Mesenchymal stem cell (in vitro differentiated cells and primary cell): ENCODE measurements around the gene RDH11.
A peak's percentile ranks its signal among the peaks of the same experiment; 100 is the strongest.
"Not testable (repeated sequence)": the region's sequence is repeated elsewhere in the genome, so short reads cannot be mapped to it uniquely, and the experiment has no call there.

Experiments
- DNase-seq: peaks from one replicate; pipeline ENCODE4 v3.0.0-alpha.2; 2013
- H2AFZ ChIP-seq: one replicate; pipeline ENCODE4 v1.6.1; 2013; ENCODE audit warnings: low read depth, mild to moderate bottlenecking, control low read depth, inconsistent platforms, low read length, moderate library complexity
- H2AK5ac ChIP-seq: 2 replicates; pipeline ENCODE4 v1.6.1; 2013; ENCODE audit warnings: low read length, moderate library complexity, mild to moderate bottlenecking, inconsistent platforms; ENCODE audit not compliant: severe bottlenecking
- H2BK120ac ChIP-seq: one replicate; pipeline ENCODE4 v1.6.1; 2013; ENCODE audit warnings: low read depth, mild to moderate bottlenecking, inconsistent platforms, low read length, moderate library complexity
- H2BK12ac ChIP-seq, 2 experiments: one replicate each; pipeline ENCODE4 v1.6.1; 2013; ENCODE audit warnings: inconsistent platforms in 2 of 2, low read length in 2 of 2, mild to moderate bottlenecking in 2 of 2, moderate library complexity in 2 of 2, control low read depth in 1 of 2
- H2BK15ac ChIP-seq: one replicate; pipeline ENCODE4 v1.6.1; 2013; ENCODE audit warnings: mild to moderate bottlenecking, low read depth, inconsistent platforms; ENCODE audit not compliant: poor library complexity, severe bottlenecking
- H2BK5ac ChIP-seq: 2 replicates; pipeline ENCODE4 v1.6.1; 2013; ENCODE audit warnings: low read depth, mild to moderate bottlenecking, low read length, control low read depth, inconsistent platforms; ENCODE audit not compliant: poor library complexity, severe bottlenecking
- H3K14ac ChIP-seq, 2 experiments: one replicate each; pipeline ENCODE4 v1.6.1; 2013; ENCODE audit warnings: inconsistent platforms in 2 of 2, low read length in 2 of 2, control low read depth in 1 of 2, mild to moderate bottlenecking in 1 of 2, moderate library complexity in 1 of 2
- H3K18ac ChIP-seq, 2 experiments: one replicate each; pipeline ENCODE4 v1.6.1; 2013; ENCODE audit warnings: inconsistent platforms in 2 of 2, low read length in 2 of 2, control low read depth in 1 of 2, low read depth in 1 of 2, mild to moderate bottlenecking in 1 of 2
- H3K23ac ChIP-seq, 2 experiments: one replicate each; pipeline ENCODE4 v1.6.1; 2013; ENCODE audit warnings: inconsistent platforms in 2 of 2, low read length in 2 of 2, mild to moderate bottlenecking in 2 of 2, moderate library complexity in 2 of 2, control low read depth in 1 of 2
- H3K27ac ChIP-seq: 2 replicates; pipeline ENCODE4 v1.5.1; 2013; ENCODE audit warnings: mild to moderate bottlenecking, moderate library complexity, low read length, control low read depth, inconsistent platforms; ENCODE audit not compliant: poor library complexity, severe bottlenecking
- H3K27me3 ChIP-seq, 2 experiments: 2 replicates each; pipeline versions ENCODE4 v1.6.1 to v1.7.0; 2013; ENCODE audit warnings: low read length in 2 of 2, mild to moderate bottlenecking in 2 of 2, moderate library complexity in 2 of 2, control low read depth in 1 of 2, inconsistent platforms in 1 of 2; ENCODE audit not compliant: control insufficient read depth in 1 of 2, insufficient read depth in 1 of 2
- H3K36me3 ChIP-seq, 2 experiments: 2 replicates each; pipeline versions ENCODE4 v1.6.1 to v1.7.0; 2013; ENCODE audit warnings: low read length in 2 of 2, control low read depth in 1 of 2, inconsistent platforms in 1 of 2, low read depth in 1 of 2, mild to moderate bottlenecking in 1 of 2; ENCODE audit not compliant: insufficient read depth in 2 of 2, control insufficient read depth in 1 of 2
- H3K4ac ChIP-seq, 2 experiments: one replicate each; pipeline ENCODE4 v1.6.1; 2013; ENCODE audit warnings: inconsistent platforms in 2 of 2, low read length in 2 of 2, mild to moderate bottlenecking in 2 of 2, moderate library complexity in 2 of 2, control low read depth in 1 of 2, low read depth in 1 of 2
- H3K4me1 ChIP-seq: 2 replicates; pipeline ENCODE4 v1.6.1; 2013; ENCODE audit warnings: low read depth, low read length, control low read depth; ENCODE audit not compliant: control insufficient read depth, insufficient read depth
- H3K4me2 ChIP-seq: 2 replicates; pipeline ENCODE4 v1.6.1; 2013; ENCODE audit warnings: low read length, mild to moderate bottlenecking, inconsistent platforms; ENCODE audit not compliant: poor library complexity, severe bottlenecking
- H3K4me3 ChIP-seq, 2 experiments: 2 replicates each; pipeline versions ENCODE4 v1.5.1 to v1.7.0; 2013; ENCODE audit warnings: low read length in 2 of 2, mild to moderate bottlenecking in 2 of 2, control low read depth in 1 of 2, low read depth in 1 of 2; ENCODE audit not compliant: insufficient read depth in 1 of 2
- H3K79me1 ChIP-seq: replicated peaks from 2 replicates; pipeline ENCODE4 v1.6.1; 2013; ENCODE audit warnings: mild to moderate bottlenecking, control low read depth, low read length, inconsistent platforms; ENCODE audit not compliant: poor library complexity, severe bottlenecking
- H3K9ac ChIP-seq: 2 replicates; pipeline ENCODE4 v1.7.0; 2013; ENCODE audit warnings: mild to moderate bottlenecking, low read length, moderate library complexity
- H3K9me3 ChIP-seq: 2 replicates; pipeline ENCODE4 v1.7.0; 2013; ENCODE audit warnings: mild to moderate bottlenecking, low read length; ENCODE audit not compliant: control insufficient read depth
- H4K8ac ChIP-seq: one replicate; pipeline ENCODE4 v1.6.1; 2013; ENCODE audit warnings: inconsistent platforms, mild to moderate bottlenecking, low read length, moderate library complexity
- H4K91ac ChIP-seq: one replicate; pipeline ENCODE4 v1.6.1; 2013; ENCODE audit warnings: mild to moderate bottlenecking, low read length, inconsistent platforms
- WGBS: methylation state at CpG from one replicate; pipeline ENCODE4 v1.1.7; 2013; ENCODE audit warnings: mixed read lengths; 5-methylcytosine and 5-hydroxymethylcytosine counted together

Gene RDH11

DNA sequence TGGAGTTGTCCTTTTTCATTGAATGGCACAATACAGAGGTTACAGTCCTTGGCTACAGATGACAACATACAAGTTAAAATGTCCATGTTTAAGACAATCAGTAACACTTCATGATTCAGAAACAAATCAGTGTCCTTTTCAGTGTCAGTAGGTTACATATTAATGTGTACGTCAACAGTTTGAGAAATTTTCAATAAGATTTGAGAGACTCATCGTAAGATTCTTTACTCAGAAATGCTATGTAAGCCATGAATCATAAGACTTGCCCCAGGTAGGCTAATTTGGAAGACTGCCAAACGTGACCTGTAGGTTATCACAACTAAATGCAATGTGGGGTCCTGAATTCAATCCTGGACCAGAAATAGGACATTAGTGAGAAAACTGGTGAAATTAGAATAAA lies 9.6 kb upstream of the RDH11 start:
- H4K91ac ChIP-seq: no peak overlapping the region
- no peaks in the 10 kb centered on the region for H3K27me3 ChIP-seq
- no peak overlapping the region for H3K9ac ChIP-seq
- H2BK15ac ChIP-seq: no peak overlapping the region
- H3K4me1 ChIP-seq: no peaks in the 10 kb centered on the region
- H3K36me3 ChIP-seq: no peaks in the 10 kb centered on the region
- H3K23ac ChIP-seq: no peak overlapping the region
- 64% methylated on average over 3 of the region's 3 CpGs for WGBS
- H2BK12ac ChIP-seq: no peak overlapping the region
- H3K4me2 ChIP-seq: no peak overlapping the region
- no peak overlapping the region for H3K4me3 ChIP-seq
- no peak overlapping the region for H3K4ac ChIP-seq
- no peak overlapping the region for H2BK5ac ChIP-seq
- H3K18ac ChIP-seq: no peak overlapping the region
- H2BK120ac ChIP-seq: no peak overlapping the region
- no peak overlapping the region for H4K8ac ChIP-seq
- H3K9me3 ChIP-seq: no peaks in the 10 kb centered on the region
- no peaks in the 10 kb centered on the region for H3K79me1 ChIP-seq
- H3K27ac ChIP-seq: no peak overlapping the region
- DNase-seq: no peak
- H3K14ac ChIP-seq: no peak overlapping the region
- no peak overlapping the region for H2AK5ac ChIP-seq
- H2AFZ ChIP-seq: no peak overlapping the region

DNA sequence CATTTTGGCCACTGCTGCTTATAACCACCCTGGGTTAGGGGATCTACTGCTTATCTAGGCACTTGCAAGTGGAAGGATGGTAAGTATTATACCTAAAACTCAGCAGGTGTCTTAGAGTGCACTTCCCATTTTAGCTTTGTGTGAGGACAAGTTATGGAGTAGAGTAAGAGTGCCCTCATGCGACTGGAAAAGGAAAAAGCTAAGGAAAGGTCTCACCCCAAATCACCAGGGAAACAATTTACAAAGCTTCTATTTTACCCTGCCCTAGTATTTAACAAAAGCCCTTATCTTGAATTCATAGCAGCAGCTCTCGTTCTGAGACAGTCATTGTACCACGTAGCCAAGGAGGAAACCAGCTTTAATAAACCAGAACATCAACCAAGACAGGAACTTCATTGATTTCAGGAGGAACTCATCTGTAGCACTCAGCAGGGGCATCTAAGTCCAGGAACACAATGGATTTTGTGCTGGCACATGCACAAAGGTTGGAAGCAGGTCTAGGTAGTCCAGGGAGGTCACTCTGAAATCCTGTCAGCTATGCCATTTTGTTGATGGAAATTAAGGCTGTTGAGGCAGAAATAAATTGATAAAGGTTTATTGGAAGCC lies 9.0 kb upstream of the RDH11 start:
- Histone ChIP-seq H3K18ac (no peak overlapping the region), H3K79me1 (no peaks in the 10 kb centered on the region), H2AFZ (no peak overlapping the region), H2BK15ac (no peak overlapping the region), H4K91ac (no peak overlapping the region), H3K9me3 (no peaks in the 10 kb centered on the region), H3K27ac (no peak overlapping the region), H3K4me3 (no peak overlapping the region), H2BK12ac (no peak overlapping the region), H2BK5ac (no peak overlapping the region), H3K4me2 (no peak overlapping the region), H4K8ac (no peak overlapping the region), H2AK5ac (no peak overlapping the region), H3K4ac (no peak overlapping the region), H3K9ac (no peak overlapping the region), H3K23ac (no peak overlapping the region), H3K36me3 (no peaks in the 10 kb centered on the region), H3K14ac (no peak overlapping the region), H2BK120ac (no peak overlapping the region), H3K27me3 (no peaks in the 10 kb centered on the region), H3K4me1 (no peaks in the 10 kb centered on the region)
- peak; percentile 62 for DNase-seq
- 0% methylated on average over 3 of the region's 3 CpGs for WGBS

DNA sequence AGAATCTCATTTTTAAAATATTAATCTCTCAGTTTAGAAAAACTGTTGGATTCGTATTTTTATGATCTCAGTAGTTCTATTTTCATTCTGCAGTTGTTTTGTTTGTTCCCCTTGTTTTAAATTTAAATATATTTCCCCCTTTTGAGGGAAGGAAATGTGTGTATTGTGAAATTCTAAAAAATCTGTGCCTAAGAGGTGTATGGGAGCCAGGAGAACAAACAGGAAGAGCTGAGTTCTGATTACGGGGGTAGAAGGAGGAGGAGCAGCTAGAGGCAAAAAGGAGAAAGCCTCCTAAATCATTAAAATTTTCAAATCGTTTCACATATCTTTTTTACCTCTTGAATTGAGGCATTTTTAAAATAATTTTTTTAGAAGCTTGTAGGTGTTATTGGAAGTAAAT lies 8.4 kb upstream of the RDH11 start:
- H2BK15ac ChIP-seq: no peak overlapping the region
- no peak overlapping the region for H3K4ac ChIP-seq
- no peaks in the 10 kb centered on the region for H3K27me3 ChIP-seq
- H3K79me1 ChIP-seq: no peaks in the 10 kb centered on the region
- WGBS: no CpG with 5 or more reads among the region's 3 CpGs
- H3K18ac ChIP-seq: no peak overlapping the region
- H2BK12ac ChIP-seq: no peak overlapping the region
- no peak overlapping the region for H3K4me3 ChIP-seq
- no peak overlapping the region for H2BK120ac ChIP-seq
- H2AFZ ChIP-seq: no peak overlapping the region
- H3K23ac ChIP-seq: no peak overlapping the region
- H3K27ac ChIP-seq: no peak overlapping the region
- no peak overlapping the region for H3K9ac ChIP-seq
- no peaks in the 10 kb centered on the region for H3K4me1 ChIP-seq
- no peak overlapping the region for H4K91ac ChIP-seq
- H3K14ac ChIP-seq: no peak overlapping the region
- no peak for DNase-seq
- H3K9me3 ChIP-seq: no peaks in the 10 kb centered on the region
- H2BK5ac ChIP-seq: no peak overlapping the region
- H3K36me3 ChIP-seq: no peaks in the 10 kb centered on the region
- no peak overlapping the region for H4K8ac ChIP-seq
- H3K4me2 ChIP-seq: no peak overlapping the region
- no peak overlapping the region for H2AK5ac ChIP-seq

- not testable (repeated sequence) for H3K4ac ChIP-seq, H3K36me3 ChIP-seq, H3K4me1 ChIP-seq, H2BK120ac ChIP-seq, H2BK12ac ChIP-seq, H3K4me2 ChIP-seq, H3K23ac ChIP-seq, H3K9me3 ChIP-seq, H2BK15ac ChIP-seq, H4K91ac ChIP-seq, H3K27ac ChIP-seq, H3K27me3 ChIP-seq, H4K8ac ChIP-seq, H3K4me3 ChIP-seq, H2AFZ ChIP-seq, H3K79me1 ChIP-seq, H2BK5ac ChIP-seq, H3K18ac ChIP-seq, DNase-seq, H3K14ac ChIP-seq, H2AK5ac ChIP-seq
- 86% methylated on average over 7 of the region's 8 CpGs for WGBS
- peak within 1 kb of the TSS; percentile 32 for H3K9ac ChIP-seq
Observed at GRCh38 chr14:67701492-67701891, 5.9 kb upstream of the RDH11 start, which contains the start of gene RDH12. RDH12 (plus strand) TSS chr14:67701886; CDS start chr14:67722643, 20,757 bp downstream.
